HCT116 (cell line): ENCODE results near the gene LRAT. TPM values are rescaled to one million over a fixed set of nuclear protein-coding genes. Genes with fewer than 3 reads are reported as not detected.

Source experiments
- ATAC-seq: fragments of 200-7000 bp; cut with Tn5 transposase; 2 replicates; pipeline ENCODE4 v1.9.1; 2020; ENCODE audit warnings: mild to moderate bottlenecking, moderate library complexity
- BruUV-seq: library from RNA; stranded (reverse); fragments of 400-500 nt; replicated peaks from 2 replicates; lab custom pipeline; 2021; lab: Mats Ljungman, UMichigan
- CTCF ChIA-PET: fragments of 300-600 bp; sonication (Branson Sonifier 250); formaldehyde crosslinking; loops from one replicate; lab custom pipeline; 2021; ENCODE audit warnings: antibody characterized with exemption; lab: Charles Lee
- POLR2A ChIA-PET: fragments of 300-600, 350-600 bp; sonication (Branson Sonifier 250); formaldehyde crosslinking; loops from one replicate; lab custom pipeline; 2021; ENCODE audit warnings: antibody characterized with exemption; lab: Charles Lee
- RAD21 ChIA-PET, 2 experiments: fragments of 300-600 bp; sonication (Branson Sonifier 250); formaldehyde crosslinking; loops; one replicate each; lab custom pipeline; 2023; ENCODE audit warnings: low total read pairs in 2 of 2; ENCODE audit not compliant: uncharacterized antibody in 2 of 2, unreplicated experiment in 2 of 2, low non-redundant PET in 1 of 2; lab: Charles Lee
- DNase-seq: peaks from one replicate; pipeline ENCODE4 v3.0.0-alpha.2; 2010; ENCODE audit warnings: low read depth, low spot score
- H2AFZ ChIP-seq: fragments of 200-600 bp; shearing (Covaris generic), sonication (generic); 2 replicates; pipeline ENCODE4 v1.6.1; 2017; ENCODE audit warnings: low read depth, mixed run types, mixed read lengths, antibody characterized with exemption, low read length; ENCODE audit not compliant: poor library complexity, severe bottlenecking
- H3K27ac ChIP-seq: 2 replicates; pipeline ENCODE4 v1.5.1; 2012; ENCODE audit warnings: low read depth, low read length
- H3K27me3 ChIP-seq: fragments of 200-600 bp; sonication (generic); 2 replicates; pipeline ENCODE4 v1.6.1; 2016; ENCODE audit warnings: mixed run types, low read length, mixed read lengths; ENCODE audit not compliant: insufficient read depth
- H3K36me3 ChIP-seq, 2 experiments: fragments of 200-500 bp in 1 of 2; fragments of 200-600 bp in 1 of 2; sonication (Bioruptor generic) in 1 of 2; sonication (generic) in 1 of 2; 2 replicates each; pipeline versions ENCODE4 v1.5.1 to v1.6.1; 2014 to 2016; ENCODE audit warnings: low read length in 2 of 2, inconsistent platforms in 1 of 2, mixed read lengths in 1 of 2, mixed run types in 1 of 2; ENCODE audit not compliant: insufficient read depth in 2 of 2, control insufficient read depth in 1 of 2
- H3K4me1 ChIP-seq, 2 experiments: fragments of 200-600 bp in 1 of 2; sonication (generic) in 1 of 2; 2 replicates each; pipeline versions ENCODE4 v1.5.1 to v1.6.1; 2012 to 2017; ENCODE audit warnings: low read length in 2 of 2, inconsistent platforms in 1 of 2, mild to moderate bottlenecking in 1 of 2, mixed read lengths in 1 of 2, mixed run types in 1 of 2, moderate library complexity in 1 of 2; ENCODE audit not compliant: insufficient read depth in 2 of 2, control insufficient read depth in 1 of 2
- H3K4me2 ChIP-seq: fragments of 200-600 bp; sonication (generic); 2 replicates; pipeline ENCODE4 v1.6.1; 2017; ENCODE audit warnings: mixed run types, low read length, mixed read lengths
- H3K4me3 ChIP-seq, 2 experiments: fragments of 200-600 bp in 1 of 2; sonication (generic) in 1 of 2; replicated peaks in 1 of 2; 2 replicates each; pipeline ENCODE4 v1.5.1; 2011 to 2016; ENCODE audit warnings: low read length in 2 of 2, control low read depth in 1 of 2, low read depth in 1 of 2, mild to moderate bottlenecking in 1 of 2, mixed read lengths in 1 of 2, mixed run types in 1 of 2
- H3K79me2 ChIP-seq: fragments of 200-600 bp; sonication (generic); 2 replicates; pipeline ENCODE4 v1.6.1; 2017; ENCODE audit warnings: mild to moderate bottlenecking, mixed run types, low read length, moderate library complexity, mixed read lengths; ENCODE audit not compliant: insufficient read depth
- H3K9ac ChIP-seq: fragments of 200-600 bp; sonication (generic); 2 replicates; pipeline ENCODE4 v1.6.1; 2016; ENCODE audit warnings: low read length, mixed read lengths
- H3K9me2 ChIP-seq: fragments of 200-600 bp; sonication (generic), shearing (Covaris generic); 2 replicates; pipeline ENCODE4 v1.6.1; 2017; ENCODE audit warnings: mixed run types, mild to moderate bottlenecking, moderate library complexity; ENCODE audit not compliant: insufficient read depth
- H3K9me3 ChIP-seq, 2 experiments: fragments of 200-500 bp in 1 of 2; fragments of 200-600 bp in 1 of 2; sonication (Bioruptor generic) in 1 of 2; sonication (generic) in 1 of 2; 2 replicates each; pipeline ENCODE4 v1.6.1; 2014 to 2017; ENCODE audit warnings: low read length in 2 of 2, mixed read lengths in 2 of 2, inconsistent platforms in 1 of 2, low read depth in 1 of 2, mild to moderate bottlenecking in 1 of 2, mixed run types in 1 of 2, moderate library complexity in 1 of 2; ENCODE audit not compliant: control insufficient read depth in 1 of 2, insufficient read depth in 1 of 2
- H4K20me1 ChIP-seq: fragments of 200-600 bp; sonication (generic), shearing (Covaris generic); 2 replicates; pipeline ENCODE4 v1.6.1; 2017; ENCODE audit warnings: mixed run types, mild to moderate bottlenecking, moderate library complexity; ENCODE audit not compliant: insufficient read depth
- CEBPB ChIP-seq: IDR thresholded peaks from 2 replicates; pipeline ENCODE4 v1.6.1; 2012; ENCODE audit warnings: low read depth
- EZH2phosphoT487 ChIP-seq: fragments of 200-600 bp; IDR thresholded peaks from 2 replicates; pipeline ENCODE4 v1.6.1; 2018; ENCODE audit warnings: antibody characterized with exemption, borderline replicate concordance
- POLR2AphosphoS5 ChIP-seq: IDR thresholded peaks from 2 replicates; pipeline ENCODE4 v1.6.1; 2011; ENCODE audit warnings: mild to moderate bottlenecking, low read depth, low read length, moderate library complexity
- RAD21 ChIP-seq: IDR thresholded peaks from 2 replicates; pipeline ENCODE4 v1.6.1; 2012; ENCODE audit warnings: low read depth, mild to moderate bottlenecking
- TCF7L2 ChIP-seq: IDR thresholded peaks from 2 replicates; pipeline ENCODE4 v1.7.0; 2011; ENCODE audit warnings: borderline replicate concordance, inconsistent platforms; ENCODE audit not compliant: insufficient read depth, insufficient read length; ENCODE audit errors: extremely low read depth
- YY1 ChIP-seq: IDR thresholded peaks from 2 replicates; pipeline ENCODE4 v1.6.1; 2011; ENCODE audit warnings: low read length, low read depth, moderate library complexity, mild to moderate bottlenecking; ENCODE audit not compliant: insufficient replicate concordance; ENCODE audit errors: extremely low read depth
- intact Hi-C: fragments of 100-400 bp; cut with micrococcal nuclease; formaldehyde crosslinking; loops from 2 replicates; pipeline ENCODE4 v1.10.0; 2022
- total RNA-seq: library from RNA; stranded (reverse); gene quantifications from one replicate; pipeline ENCODE4 v1.2.1, GENCODE V29; 2021; ENCODE audit not compliant: unreplicated experiment
- TF ChIP-seq, protein P1 (sequence below): IDR thresholded peaks from 2 replicates; pipeline ENCODE4 v1.6.1; 2012
- TF ChIP-seq, protein P2 (sequence below): IDR thresholded peaks from 2 replicates; pipeline ENCODE4 v1.6.1; 2011; ENCODE audit warnings: mild to moderate bottlenecking, low read length, moderate library complexity; ENCODE audit not compliant: insufficient replicate concordance; ENCODE audit errors: extremely low read depth
- TF ChIP-seq, protein P3 (sequence below), 3 experiments: fragments of 200-600 bp in 1 of 3; sonication (generic) in 1 of 3; IDR thresholded peaks in 2 of 3; conservative IDR thresholded peaks in 1 of 3; 2 replicates each; pipeline ENCODE4 v1.5.1; 2012 to 2017; ENCODE audit warnings: low read depth in 2 of 3, low read length in 2 of 3, antibody characterized with exemption in 1 of 3, borderline replicate concordance in 1 of 3, control low read depth in 1 of 3, mild to moderate bottlenecking in 1 of 3, mixed read lengths in 1 of 3, mixed run types in 1 of 3, moderate library complexity in 1 of 3; ENCODE audit not compliant: insufficient read depth in 1 of 3
- TF ChIP-seq, protein P4 (sequence below): IDR thresholded peaks from 2 replicates; pipeline ENCODE4 v1.6.1; 2012; ENCODE audit warnings: low read depth
- TF ChIP-seq, protein P5 (sequence below): IDR thresholded peaks from 2 replicates; pipeline ENCODE4 v1.6.1; 2012

LRAT gene
- total RNA-seq, 1 experiment from 2014 or later, result 3.8 TPM

DNA sequence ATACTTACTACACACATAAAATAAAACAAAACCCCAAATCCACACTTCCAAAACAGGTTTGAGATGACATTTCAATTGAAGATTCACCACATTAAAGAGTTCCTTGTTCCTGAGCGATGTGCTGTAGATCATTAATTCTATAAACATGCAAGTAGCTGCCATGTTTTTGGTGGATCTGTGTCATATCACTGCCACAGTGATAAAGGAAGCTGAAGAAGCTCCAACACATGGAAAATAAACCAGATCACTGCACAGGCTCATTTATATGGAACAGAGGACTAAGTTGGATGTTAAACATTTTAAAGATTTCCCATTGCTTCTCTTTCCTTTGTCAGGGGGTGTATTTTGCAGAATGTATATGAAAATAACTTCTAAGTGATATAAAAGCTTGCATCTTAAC is 34.5 kb downstream of the LRAT start:
- ATAC-seq, result no peak
- TF ChIP-seq RAD21 (no peak), CEBPB (no peak), TCF7L2 (no peak), EZH2phosphoT487 (no peak), YY1 (no peak), POLR2AphosphoS5 (no peak)
- TF ChIP-seq, protein P1, sequence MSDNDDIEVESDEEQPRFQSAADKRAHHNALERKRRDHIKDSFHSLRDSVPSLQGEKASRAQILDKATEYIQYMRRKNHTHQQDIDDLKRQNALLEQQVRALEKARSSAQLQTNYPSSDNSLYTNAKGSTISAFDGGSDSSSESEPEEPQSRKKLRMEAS, result no peak
- TF ChIP-seq, protein P2, sequence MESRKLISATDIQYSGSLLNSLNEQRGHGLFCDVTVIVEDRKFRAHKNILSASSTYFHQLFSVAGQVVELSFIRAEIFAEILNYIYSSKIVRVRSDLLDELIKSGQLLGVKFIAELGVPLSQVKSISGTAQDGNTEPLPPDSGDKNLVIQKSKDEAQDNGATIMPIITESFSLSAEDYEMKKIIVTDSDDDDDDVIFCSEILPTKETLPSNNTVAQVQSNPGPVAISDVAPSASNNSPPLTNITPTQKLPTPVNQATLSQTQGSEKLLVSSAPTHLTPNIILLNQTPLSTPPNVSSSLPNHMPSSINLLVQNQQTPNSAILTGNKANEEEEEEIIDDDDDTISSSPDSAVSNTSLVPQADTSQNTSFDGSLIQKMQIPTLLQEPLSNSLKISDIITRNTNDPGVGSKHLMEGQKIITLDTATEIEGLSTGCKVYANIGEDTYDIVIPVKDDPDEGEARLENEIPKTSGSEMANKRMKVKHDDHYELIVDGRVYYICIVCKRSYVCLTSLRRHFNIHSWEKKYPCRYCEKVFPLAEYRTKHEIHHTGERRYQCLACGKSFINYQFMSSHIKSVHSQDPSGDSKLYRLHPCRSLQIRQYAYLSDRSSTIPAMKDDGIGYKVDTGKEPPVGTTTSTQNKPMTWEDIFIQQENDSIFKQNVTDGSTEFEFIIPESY, result no peak
- TF ChIP-seq, protein P3, sequence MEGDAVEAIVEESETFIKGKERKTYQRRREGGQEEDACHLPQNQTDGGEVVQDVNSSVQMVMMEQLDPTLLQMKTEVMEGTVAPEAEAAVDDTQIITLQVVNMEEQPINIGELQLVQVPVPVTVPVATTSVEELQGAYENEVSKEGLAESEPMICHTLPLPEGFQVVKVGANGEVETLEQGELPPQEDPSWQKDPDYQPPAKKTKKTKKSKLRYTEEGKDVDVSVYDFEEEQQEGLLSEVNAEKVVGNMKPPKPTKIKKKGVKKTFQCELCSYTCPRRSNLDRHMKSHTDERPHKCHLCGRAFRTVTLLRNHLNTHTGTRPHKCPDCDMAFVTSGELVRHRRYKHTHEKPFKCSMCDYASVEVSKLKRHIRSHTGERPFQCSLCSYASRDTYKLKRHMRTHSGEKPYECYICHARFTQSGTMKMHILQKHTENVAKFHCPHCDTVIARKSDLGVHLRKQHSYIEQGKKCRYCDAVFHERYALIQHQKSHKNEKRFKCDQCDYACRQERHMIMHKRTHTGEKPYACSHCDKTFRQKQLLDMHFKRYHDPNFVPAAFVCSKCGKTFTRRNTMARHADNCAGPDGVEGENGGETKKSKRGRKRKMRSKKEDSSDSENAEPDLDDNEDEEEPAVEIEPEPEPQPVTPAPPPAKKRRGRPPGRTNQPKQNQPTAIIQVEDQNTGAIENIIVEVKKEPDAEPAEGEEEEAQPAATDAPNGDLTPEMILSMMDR (IDR thresholded peaks at IDR 0.05 in 2 of 3, conservative IDR thresholded peaks at IDR 0.05 in 1 of 3; ENCODE audit: borderline replicate concordance in 1 of 3, insufficient read depth in 1 of 3, low read depth in 2 of 3, low read length in 2 of 3), result no peak
- TF ChIP-seq, protein P4, sequence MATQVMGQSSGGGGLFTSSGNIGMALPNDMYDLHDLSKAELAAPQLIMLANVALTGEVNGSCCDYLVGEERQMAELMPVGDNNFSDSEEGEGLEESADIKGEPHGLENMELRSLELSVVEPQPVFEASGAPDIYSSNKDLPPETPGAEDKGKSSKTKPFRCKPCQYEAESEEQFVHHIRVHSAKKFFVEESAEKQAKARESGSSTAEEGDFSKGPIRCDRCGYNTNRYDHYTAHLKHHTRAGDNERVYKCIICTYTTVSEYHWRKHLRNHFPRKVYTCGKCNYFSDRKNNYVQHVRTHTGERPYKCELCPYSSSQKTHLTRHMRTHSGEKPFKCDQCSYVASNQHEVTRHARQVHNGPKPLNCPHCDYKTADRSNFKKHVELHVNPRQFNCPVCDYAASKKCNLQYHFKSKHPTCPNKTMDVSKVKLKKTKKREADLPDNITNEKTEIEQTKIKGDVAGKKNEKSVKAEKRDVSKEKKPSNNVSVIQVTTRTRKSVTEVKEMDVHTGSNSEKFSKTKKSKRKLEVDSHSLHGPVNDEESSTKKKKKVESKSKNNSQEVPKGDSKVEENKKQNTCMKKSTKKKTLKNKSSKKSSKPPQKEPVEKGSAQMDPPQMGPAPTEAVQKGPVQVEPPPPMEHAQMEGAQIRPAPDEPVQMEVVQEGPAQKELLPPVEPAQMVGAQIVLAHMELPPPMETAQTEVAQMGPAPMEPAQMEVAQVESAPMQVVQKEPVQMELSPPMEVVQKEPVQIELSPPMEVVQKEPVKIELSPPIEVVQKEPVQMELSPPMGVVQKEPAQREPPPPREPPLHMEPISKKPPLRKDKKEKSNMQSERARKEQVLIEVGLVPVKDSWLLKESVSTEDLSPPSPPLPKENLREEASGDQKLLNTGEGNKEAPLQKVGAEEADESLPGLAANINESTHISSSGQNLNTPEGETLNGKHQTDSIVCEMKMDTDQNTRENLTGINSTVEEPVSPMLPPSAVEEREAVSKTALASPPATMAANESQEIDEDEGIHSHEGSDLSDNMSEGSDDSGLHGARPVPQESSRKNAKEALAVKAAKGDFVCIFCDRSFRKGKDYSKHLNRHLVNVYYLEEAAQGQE, result no peak
- TF ChIP-seq, protein P5, sequence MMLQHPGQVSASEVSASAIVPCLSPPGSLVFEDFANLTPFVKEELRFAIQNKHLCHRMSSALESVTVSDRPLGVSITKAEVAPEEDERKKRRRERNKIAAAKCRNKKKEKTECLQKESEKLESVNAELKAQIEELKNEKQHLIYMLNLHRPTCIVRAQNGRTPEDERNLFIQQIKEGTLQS, result no peak
- no peaks in the 10 kb centered on the region for H3K27me3 ChIP-seq
- no peak overlapping the region for H3K4me2 ChIP-seq
- no peak overlapping the region for H2AFZ ChIP-seq
- H3K36me3 ChIP-seq, result no peaks in the 10 kb centered on the region
- ChIA-PET RAD21 (interaction anchor here in 1 of 2 experiments (1.1 kb wide), 1 partner anchor 91 kb away, joined by 3 read pairs; no protein-coding TSS in a partner anchor), CTCF (interaction anchor here (0.7 to 2.6 kb wide), 8 partner anchors 11 to 219 kb away, joined by 3 to 33 read pairs (median 4); no protein-coding TSS in a partner anchor), POLR2A (no interaction called here)
- H3K9ac ChIP-seq, result no peak overlapping the region
- H3K27ac ChIP-seq, result no peak overlapping the region
- no peaks in the 10 kb centered on the region for H3K79me2 ChIP-seq
- BruUV-seq, result no TSS peak
- H3K4me1 ChIP-seq, result no peaks in the 10 kb centered on the region
- H3K9me3 ChIP-seq, result no peaks in the 10 kb centered on the region
- no peak overlapping the region for H3K4me3 ChIP-seq
- intact Hi-C loops, result loop anchor here (2.0 kb wide), 5 partner anchors 91 to 227 kb away; partner anchors contain the start of gene PLRG1
- H4K20me1 ChIP-seq, result no peaks in the 10 kb centered on the region
- no peak for DNase-seq
- no peaks in the 10 kb centered on the region for H3K9me2 ChIP-seq
